ENCODE results near the gene GPC3.

DNA sequence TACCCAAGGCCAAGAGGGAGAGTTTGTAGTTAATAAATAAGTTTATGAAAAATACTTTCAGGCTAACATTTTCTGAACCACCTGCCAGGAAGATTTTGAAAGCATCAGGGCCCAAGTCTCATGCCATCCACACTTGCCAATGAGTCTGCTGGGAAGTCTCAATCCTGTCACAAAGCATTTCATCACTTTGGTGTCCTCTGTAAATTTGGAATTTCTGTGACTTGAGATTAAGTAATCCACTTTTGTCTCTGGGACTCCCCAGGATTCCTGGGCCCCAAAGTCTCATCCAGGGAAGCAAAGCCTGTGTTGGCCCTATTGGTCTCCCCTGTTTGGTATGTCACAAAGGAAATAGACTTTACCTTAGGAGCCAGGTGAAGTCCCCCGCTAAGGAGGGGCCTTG lies 470.9 kb downstream of the GPC3 start:
- TF ChIP-seq, protein P1, sequence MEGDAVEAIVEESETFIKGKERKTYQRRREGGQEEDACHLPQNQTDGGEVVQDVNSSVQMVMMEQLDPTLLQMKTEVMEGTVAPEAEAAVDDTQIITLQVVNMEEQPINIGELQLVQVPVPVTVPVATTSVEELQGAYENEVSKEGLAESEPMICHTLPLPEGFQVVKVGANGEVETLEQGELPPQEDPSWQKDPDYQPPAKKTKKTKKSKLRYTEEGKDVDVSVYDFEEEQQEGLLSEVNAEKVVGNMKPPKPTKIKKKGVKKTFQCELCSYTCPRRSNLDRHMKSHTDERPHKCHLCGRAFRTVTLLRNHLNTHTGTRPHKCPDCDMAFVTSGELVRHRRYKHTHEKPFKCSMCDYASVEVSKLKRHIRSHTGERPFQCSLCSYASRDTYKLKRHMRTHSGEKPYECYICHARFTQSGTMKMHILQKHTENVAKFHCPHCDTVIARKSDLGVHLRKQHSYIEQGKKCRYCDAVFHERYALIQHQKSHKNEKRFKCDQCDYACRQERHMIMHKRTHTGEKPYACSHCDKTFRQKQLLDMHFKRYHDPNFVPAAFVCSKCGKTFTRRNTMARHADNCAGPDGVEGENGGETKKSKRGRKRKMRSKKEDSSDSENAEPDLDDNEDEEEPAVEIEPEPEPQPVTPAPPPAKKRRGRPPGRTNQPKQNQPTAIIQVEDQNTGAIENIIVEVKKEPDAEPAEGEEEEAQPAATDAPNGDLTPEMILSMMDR (IDR thresholded peaks at IDR 0.05 in 4 of 5, conservative IDR thresholded peaks at IDR 0.05 in 1 of 5): no peak
- no peak for TF ChIP-seq POLR2A (IDR thresholded peaks at IDR 0.05)
